HT-29 (cell line): Measurements from ENCODE around the gene PRPF31. TPM values are rescaled to one million over a fixed set of nuclear protein-coding genes. Genes with fewer than 3 reads are reported as not detected.
"Not testable (repeated sequence)": the region's sequence is repeated elsewhere in the genome, so short reads cannot be mapped to it uniquely, and the experiment has no call there.

Source experiments
- DNase-seq: peaks from one replicate; pipeline ENCODE4 v3.0.0-alpha.2; 2015; ENCODE audit warnings: low spot score
- total RNA-seq: library from RNA; depleted of rRNA; stranded (reverse); fragments of >200 nt; shearing (Covaris generic); gene quantifications from 2 replicates; pipeline ENCODE4 v1.2.3, GENCODE V29; 2014

PRPF31 gene
- total RNA-seq, 1 experiment from 2014 or later: 157 TPM

GRCh38 chr19:54162241-54162805 is 46.8 kb downstream of the PRPF31 start:
- peak; percentile 95 for DNase-seq

- no peak for DNase-seq
Measured at GRCh38 chr19:54162884-54163283, 47.3 kb downstream of the PRPF31 start.

DNA sequence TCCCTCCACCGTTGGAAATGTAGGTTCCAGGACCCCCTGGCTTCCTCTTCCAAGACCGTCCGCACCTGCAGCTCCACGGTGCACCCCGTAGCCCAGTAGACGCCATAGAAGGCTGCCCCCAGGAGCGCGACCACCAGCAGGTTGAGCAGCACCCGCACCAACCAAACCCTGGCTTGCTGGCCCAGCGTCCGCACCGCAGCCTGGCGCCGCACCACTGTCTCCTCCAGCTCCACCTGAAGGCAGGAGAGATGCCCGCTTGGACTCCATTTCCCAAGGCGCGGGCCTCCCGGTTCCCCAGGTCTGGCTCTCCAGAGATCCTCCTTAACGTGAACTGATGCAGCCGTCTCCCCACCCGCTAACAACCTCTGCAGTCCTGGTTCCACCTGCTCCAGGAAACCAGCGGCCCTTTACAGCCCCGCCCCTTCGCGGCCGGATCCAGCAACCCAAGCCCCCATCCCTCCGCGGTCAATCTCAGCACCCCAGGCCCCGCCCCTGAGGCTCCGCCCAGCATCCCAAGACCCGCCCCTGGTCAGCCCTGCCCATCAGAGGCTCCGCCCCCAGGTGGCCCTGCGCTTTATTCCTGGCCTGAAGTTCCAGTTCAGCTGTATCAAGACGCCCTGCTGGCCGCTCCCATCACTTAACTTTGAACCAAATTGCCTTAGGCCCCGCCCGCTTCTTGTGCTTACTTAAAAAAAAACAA is 49.0 kb downstream of the PRPF31 start:
- peak; percentile 95 for DNase-seq

- no peak for DNase-seq
Measured at GRCh38 chr19:54165222-54165621, 49.7 kb downstream of the PRPF31 start.

- peak; percentile 98 for DNase-seq
Measured at GRCh38 chr19:54168174-54168917, 52.8 kb downstream of the PRPF31 start.

- DNase-seq: no peak
Measured at GRCh38 chr19:54169149-54169740, 53.7 kb downstream of the PRPF31 start.

DNA sequence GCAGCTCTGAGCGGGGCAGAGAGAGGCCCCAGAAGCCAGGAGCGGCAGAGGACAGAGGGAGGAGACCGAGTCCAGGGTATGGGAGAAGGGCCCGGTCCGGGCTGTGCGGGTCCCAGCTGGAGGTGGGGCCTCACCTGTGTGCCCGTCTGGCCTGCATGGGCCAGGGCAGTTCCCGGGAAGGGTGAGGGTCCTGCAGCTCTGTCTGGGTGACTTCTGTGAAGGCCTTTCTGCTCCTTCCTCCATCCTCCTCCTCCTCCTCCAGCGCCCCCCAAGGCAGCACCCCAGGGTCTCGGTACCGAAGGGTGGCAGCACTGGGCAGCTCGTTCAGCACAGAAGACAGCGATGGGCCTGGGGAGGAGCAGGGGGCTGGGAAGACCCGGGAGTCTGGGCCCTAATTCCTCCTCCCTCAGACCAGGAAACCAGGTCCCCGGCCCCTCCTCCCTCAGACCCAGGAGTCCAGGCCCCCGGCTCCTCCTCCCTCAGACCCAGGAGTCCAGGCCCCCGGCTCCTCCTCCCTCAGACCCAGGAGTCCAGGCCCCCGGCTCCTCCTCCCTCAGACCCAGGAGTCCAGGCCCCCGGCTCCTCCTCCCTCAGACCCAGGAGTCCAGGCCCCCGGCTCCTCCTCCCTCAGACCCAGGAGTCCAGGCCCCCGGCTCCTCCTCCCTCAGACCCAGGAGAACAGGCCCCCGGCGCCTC is 56.3 kb downstream of the PRPF31 start:
- DNase-seq: not testable (repeated sequence)

DNA sequence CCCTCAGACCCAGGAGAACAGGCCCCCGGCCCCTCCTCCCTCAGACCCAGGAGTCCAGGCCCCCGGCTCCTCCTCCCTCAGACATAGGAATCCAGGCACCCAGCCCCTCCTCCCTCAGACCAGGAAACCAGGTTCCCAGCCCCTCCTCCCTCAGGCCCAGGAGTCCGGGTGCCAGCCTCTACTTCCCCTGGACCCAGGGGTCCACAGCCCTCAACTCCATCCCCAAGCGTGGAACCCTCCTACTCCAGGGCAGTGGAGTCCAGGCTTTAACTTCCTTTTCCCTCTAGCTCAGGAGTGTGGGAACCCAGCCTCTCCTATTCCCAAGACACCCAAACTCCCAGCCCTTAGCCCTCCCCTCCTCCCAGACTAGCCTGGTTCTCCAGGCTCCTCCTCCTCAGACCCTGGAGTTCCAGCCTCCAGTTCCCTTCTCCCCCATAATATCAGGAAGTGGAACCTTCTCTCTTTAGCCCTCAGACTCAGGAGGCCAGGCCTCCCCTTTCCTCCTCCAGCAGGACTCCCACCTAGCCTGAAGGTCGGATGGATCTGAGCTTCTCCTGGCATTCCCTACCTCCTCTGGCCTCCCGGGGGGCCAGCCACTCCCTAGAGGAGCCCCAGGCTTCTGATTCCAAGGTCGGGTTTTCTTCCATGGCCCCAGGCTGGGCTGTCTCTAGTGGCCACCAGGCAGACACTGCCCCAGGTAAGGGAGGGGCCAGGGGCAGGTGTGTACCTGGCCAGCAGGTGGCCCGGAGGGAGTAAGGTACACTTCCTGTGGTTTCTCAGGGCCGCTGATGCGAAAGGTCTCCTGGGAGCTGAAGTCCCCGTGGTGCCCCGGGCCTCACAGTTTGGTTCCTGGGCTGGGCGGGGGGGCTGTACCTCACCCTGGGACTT is 57.2 kb downstream of the PRPF31 start, which contains the start of gene TMC4:
Gene TMC4 (minus strand): TSS at position 690 of the 888 bp plus-strand sequence. CDS start 43 bp downstream, at position 647.
- DNase-seq: peak; percentile 98

- DNase-seq: no peak
Measured at GRCh38 chr19:54173359-54173699, 57.8 kb downstream of the PRPF31 start.

GRCh38 chr19:54173951-54174834 is 58.6 kb downstream of the PRPF31 start:
- no peak for DNase-seq

- peak; percentile 63 for DNase-seq
Measured at GRCh38 chr19:54178581-54179261, 63.2 kb downstream of the PRPF31 start.

DNA sequence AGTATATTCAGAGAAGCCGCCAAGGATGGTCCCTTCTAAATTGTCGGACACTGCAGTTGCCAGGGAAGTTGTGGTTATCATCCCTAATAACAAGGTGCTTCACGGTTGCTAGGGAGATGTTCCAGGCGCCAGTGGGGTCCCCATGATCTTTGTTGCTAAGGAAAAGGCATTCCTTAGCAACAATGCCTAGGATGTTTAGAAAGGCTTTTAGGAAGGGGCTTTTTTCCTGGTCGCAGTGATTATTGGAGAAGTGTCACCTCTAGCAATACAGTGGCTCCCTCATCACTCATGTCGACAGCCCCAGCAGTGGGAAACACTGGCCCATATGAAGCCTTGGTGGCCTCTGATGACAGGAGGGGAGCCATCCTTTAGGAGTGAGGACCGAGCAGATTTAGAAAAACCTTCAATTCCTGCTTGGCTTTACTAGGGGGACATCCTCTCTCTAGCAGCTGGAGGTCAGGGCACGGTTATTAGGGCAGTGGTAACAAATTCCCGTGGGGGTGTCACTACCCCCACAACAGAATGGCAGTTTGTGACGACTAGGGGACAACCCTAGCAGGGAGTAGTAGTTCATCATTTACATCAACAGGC is 63.8 kb downstream of the PRPF31 start:
- DNase-seq: no peak

GRCh38 chr19:54179921-54180461 is 64.4 kb downstream of the PRPF31 start:
- peak; percentile 99 for DNase-seq

GRCh38 chr19:54180691-54181091 is 65.1 kb downstream of the PRPF31 start:
- no peak for DNase-seq
